AG04450 (cell line): Measurements from ENCODE around the gene CENPM. TPM values are rescaled to one million over a fixed set of nuclear protein-coding genes. Genes with fewer than 3 reads are reported as not detected.
A peak's percentile ranks its signal among the peaks of the same experiment; 100 is the strongest.

Experiments used
- CTCF ChIA-PET: fragments of 300-600, 350-600 bp; formaldehyde crosslinking; extraction: SDS; loops from one replicate; lab custom pipeline; 2022; ENCODE audit warnings: antibody characterized with exemption, inconsistent platforms; lab: Charles Lee
- POLR2A ChIA-PET: fragments of 350-600 bp; formaldehyde crosslinking; extraction: SDS; loops from one replicate; lab custom pipeline; 2021; ENCODE audit warnings: antibody characterized with exemption, inconsistent platforms; lab: Yijun Ruan, JAX
- DNase-seq: peaks from one replicate; pipeline ENCODE4 v3.0.0-alpha.2; 2011; ENCODE audit warnings: low read depth, low spot score
- H3K27ac ChIP-seq: one replicate; pipeline ENCODE4 v1.5.1; 2012; ENCODE audit warnings: low read depth, low read length, control low read depth
- H3K27me3 ChIP-seq: one replicate; pipeline ENCODE4 v1.6.0; 2012; ENCODE audit warnings: low read length; ENCODE audit not compliant: control insufficient read depth, insufficient read depth
- H3K4me3 ChIP-seq: 2 replicates; pipeline ENCODE4 v1.5.1; 2011; ENCODE audit warnings: mild to moderate bottlenecking, low read depth, low read length, control low read depth
- H3K9me3 ChIP-seq: 2 replicates; pipeline ENCODE4 v1.5.1; 2012; ENCODE audit warnings: low read length; ENCODE audit not compliant: control insufficient read depth, insufficient read depth
- polyA plus RNA-seq: library from polyadenylated mRNA; depleted of rRNA; stranded (reverse); fragments of >200 nt; gene quantifications from 2 replicates; pipeline ENCODE4 v1.2.3, GENCODE V29; 2011
- TF ChIP-seq, protein P1 (sequence below): IDR thresholded peaks from 2 replicates; pipeline ENCODE4 v1.5.1; 2011; ENCODE audit warnings: low read depth, low read length, control low read depth, inconsistent platforms

CENPM gene
- polyA plus RNA-seq, 1 experiment: 5.1 TPM

GRCh38 chr22:41925783-41926460 lies 21.0 kb downstream of the CENPM start:
- TF ChIP-seq, protein P1, sequence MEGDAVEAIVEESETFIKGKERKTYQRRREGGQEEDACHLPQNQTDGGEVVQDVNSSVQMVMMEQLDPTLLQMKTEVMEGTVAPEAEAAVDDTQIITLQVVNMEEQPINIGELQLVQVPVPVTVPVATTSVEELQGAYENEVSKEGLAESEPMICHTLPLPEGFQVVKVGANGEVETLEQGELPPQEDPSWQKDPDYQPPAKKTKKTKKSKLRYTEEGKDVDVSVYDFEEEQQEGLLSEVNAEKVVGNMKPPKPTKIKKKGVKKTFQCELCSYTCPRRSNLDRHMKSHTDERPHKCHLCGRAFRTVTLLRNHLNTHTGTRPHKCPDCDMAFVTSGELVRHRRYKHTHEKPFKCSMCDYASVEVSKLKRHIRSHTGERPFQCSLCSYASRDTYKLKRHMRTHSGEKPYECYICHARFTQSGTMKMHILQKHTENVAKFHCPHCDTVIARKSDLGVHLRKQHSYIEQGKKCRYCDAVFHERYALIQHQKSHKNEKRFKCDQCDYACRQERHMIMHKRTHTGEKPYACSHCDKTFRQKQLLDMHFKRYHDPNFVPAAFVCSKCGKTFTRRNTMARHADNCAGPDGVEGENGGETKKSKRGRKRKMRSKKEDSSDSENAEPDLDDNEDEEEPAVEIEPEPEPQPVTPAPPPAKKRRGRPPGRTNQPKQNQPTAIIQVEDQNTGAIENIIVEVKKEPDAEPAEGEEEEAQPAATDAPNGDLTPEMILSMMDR: peak; percentile 57
- POLR2A ChIA-PET: no interaction called here

GRCh38 chr22:41923595-41924276 lies 23.2 kb downstream of the CENPM start:
- CTCF ChIA-PET: interaction anchor here (0.8 to 4.2 kb wide), 2 partner anchors 17 to 177 kb away, joined by 3 to 22 read pairs; no protein-coding TSS in a partner anchor

More at GRCh38 chr22:41925783-41926460, 21.0 kb downstream of the CENPM start:
- CTCF ChIA-PET: interaction anchor here (0.6 to 4.2 kb wide), 18 partner anchors 9 to 1657 kb away, joined by 3 to 22 read pairs (median 4); partner anchors contain the start of gene CENPM
- peaks cover 12% of the 10 kb centered on the region for H3K27me3 ChIP-seq
- peak overlapping the region; percentile 38 for H3K4me3 ChIP-seq
- no peak overlapping the region for H3K27ac ChIP-seq
- H3K9me3 ChIP-seq: peaks cover under 1% of the 10 kb centered on the region; the same call in 1 of the 2 replicates
- no peak for DNase-seq

GRCh38 chr22:41922940-41923594 lies 23.9 kb downstream of the CENPM start:
- ChIA-PET POLR2A (no interaction called here), CTCF (interaction anchor here (0.8 to 1.2 kb wide), 2 partner anchors 18 to 177 kb away, joined by 3 to 4 read pairs; no protein-coding TSS in a partner anchor)
- H3K9me3 ChIP-seq: peaks cover 4% of the 10 kb centered on the region; the same call in 1 of the 2 replicates
- peaks cover 12% of the 10 kb centered on the region for H3K27me3 ChIP-seq
- H3K4me3 ChIP-seq: no peak overlapping the region
- TF ChIP-seq, protein P1: no peak
- DNase-seq: no peak
- no peak overlapping the region for H3K27ac ChIP-seq

More at GRCh38 chr22:41923595-41924276, 23.2 kb downstream of the CENPM start:
- H3K4me3 ChIP-seq: no peak overlapping the region
- POLR2A ChIA-PET: no interaction called here
- TF ChIP-seq, protein P1: no peak
- peaks cover 4% of the 10 kb centered on the region; the same call in 1 of the 2 replicates for H3K9me3 ChIP-seq
- H3K27me3 ChIP-seq: peaks cover 12% of the 10 kb centered on the region
- DNase-seq: no peak
- H3K27ac ChIP-seq: no peak overlapping the region

DNA sequence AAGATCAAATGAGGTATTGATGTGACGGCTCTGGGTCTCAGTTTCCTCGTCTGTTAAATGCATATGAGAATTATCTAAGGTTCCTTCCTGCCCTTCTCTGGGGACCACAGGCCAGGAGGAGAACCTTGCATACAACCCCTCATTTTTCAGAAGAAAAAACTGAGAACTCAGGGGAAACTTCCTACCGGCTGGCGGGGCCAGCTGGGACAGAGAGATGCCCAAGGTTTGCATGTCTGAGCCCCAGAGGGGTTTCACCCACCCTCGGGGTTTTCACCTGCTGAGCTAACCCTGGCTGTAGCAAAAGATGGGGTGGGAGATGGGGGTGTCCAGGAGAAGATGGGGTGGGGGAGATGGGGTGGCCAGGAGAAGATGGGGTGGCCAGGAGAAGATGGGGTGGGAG lies 24.6 kb downstream of the CENPM start:
- ChIA-PET CTCF (interaction anchor here (1.2 kb wide), 1 partner anchor 177 kb away, joined by 4 read pairs; no protein-coding TSS in a partner anchor), POLR2A (no interaction called here)
- Histone ChIP-seq H3K27ac (no peak overlapping the region), H3K9me3 (peaks cover 4% of the 10 kb centered on the region; the same call in 1 of the 2 replicates), H3K27me3 (peaks cover 15% of the 10 kb centered on the region), H3K4me3 (no peak overlapping the region)
- TF ChIP-seq, protein P1: no peak
- no peak for DNase-seq
